GM18520 (cell line): ENCODE data around the gene UBTD1.

Experiments
- ATAC-seq: cut with Tn5 transposase; IDR thresholded peaks from one replicate; pipeline ENCODE4 v1.9.1; 2021; ENCODE audit not compliant: unreplicated experiment

The UBTD1 gene

DNA sequence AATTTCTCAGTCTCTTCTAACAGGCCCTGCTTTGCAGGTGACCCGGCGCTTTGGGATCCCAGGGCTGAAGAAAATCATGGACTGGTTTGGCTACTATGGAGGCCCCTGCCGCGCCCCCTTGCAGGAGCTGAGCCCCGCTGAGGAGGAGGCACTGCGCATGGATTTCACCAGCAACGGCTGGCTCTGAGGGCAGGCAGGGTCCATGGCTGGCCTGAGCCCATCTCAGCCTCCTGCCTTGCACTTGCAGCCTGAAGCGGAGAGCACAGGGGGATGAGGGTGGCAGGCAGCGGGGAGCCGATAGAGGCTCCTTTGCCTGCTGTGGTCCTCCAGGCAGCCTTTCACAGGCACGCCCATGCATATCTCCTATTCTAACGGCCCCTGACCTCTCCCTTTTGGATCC lies 112.7 kb downstream of the UBTD1 start:
- ATAC-seq: no peak

DNA sequence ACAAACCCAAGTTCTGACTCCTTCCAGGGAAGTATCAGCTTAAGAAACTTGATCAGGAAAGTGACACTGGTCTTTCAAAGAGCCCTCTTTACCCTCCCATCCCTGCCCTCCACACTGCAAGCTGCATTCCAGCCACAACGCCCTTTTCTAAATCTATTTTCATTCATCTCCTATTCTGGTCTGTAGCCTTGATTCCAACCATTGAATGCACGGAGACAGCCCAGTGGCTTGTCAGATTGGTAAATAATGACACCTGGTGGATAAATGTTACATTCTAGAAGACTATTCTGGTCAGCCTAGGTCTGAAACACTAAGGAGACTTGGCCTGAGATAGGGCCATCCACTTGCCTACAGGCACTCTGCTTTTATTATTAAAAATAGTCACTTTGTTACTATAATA lies 113.7 kb downstream of the UBTD1 start:
- ATAC-seq: no peak

DNA sequence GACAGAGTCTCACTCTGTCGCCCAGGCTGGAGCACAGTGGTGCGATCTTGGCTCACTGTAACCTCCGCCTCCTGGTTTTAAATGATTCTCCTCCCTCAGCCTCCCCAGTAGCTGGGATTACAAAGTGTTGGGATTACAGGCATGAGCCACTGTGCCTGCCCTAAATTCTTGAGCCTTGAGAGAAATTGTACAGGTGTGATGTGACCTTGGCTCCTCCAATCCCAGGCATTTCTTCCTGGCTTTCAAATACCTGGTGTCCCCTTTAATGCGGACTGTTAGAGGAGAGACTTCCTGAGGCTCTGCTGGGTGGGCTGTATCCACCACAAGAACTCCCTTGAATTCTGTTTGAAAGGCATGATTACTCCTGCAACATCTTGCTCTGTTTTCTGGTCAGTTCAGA lies 119.6 kb downstream of the UBTD1 start:
- no peak for ATAC-seq

DNA sequence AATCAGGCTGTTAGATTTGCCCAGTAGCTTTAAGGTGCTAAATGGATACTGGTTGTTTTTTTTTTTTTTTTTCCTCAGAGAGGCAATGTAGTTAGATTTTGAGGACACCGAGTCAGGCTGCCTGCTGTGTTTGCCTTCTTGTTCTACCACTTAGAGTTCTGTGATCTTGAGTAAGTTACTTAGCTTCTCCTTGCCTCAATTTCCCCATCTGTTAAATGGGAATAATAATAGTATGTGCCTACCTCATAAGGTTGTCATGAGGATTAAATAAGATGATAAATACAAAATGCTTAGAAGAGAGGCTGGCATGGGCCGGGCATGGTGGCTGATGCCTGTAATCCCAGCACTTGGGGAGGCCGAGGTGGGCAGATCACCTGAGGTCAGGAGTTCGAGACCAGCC lies 120.0 kb downstream of the UBTD1 start:
- ATAC-seq: no peak
